Measurements from ENCODE around the gene LRRC8E. TPM values are rescaled to one million over a fixed set of nuclear protein-coding genes. Genes with fewer than 3 reads are reported as not detected.

LRRC8E gene
- total RNA-seq, 1 donor from 2014 or later: not detected

DNA sequence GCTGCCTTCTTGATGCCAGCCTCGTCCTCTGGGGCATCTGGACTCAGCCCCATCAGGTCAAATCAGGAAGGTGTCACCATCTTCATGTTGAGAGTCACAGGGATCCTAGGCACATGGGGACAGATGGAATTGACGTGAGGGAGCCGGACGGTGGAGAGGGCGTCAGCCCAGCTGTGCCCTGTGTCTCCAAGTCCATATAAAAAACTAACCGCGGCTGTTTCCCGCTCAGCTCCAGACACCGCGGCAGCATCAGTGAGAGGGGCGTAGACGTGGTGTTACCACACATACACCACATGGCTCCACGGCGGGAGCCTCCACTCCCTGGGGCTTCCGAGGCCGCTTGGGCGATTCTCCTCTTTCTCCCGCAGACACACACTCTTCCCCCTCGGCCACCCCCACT, 8.5 kb upstream of the LRRC8E start:
- TF ChIP-seq, protein P1, sequence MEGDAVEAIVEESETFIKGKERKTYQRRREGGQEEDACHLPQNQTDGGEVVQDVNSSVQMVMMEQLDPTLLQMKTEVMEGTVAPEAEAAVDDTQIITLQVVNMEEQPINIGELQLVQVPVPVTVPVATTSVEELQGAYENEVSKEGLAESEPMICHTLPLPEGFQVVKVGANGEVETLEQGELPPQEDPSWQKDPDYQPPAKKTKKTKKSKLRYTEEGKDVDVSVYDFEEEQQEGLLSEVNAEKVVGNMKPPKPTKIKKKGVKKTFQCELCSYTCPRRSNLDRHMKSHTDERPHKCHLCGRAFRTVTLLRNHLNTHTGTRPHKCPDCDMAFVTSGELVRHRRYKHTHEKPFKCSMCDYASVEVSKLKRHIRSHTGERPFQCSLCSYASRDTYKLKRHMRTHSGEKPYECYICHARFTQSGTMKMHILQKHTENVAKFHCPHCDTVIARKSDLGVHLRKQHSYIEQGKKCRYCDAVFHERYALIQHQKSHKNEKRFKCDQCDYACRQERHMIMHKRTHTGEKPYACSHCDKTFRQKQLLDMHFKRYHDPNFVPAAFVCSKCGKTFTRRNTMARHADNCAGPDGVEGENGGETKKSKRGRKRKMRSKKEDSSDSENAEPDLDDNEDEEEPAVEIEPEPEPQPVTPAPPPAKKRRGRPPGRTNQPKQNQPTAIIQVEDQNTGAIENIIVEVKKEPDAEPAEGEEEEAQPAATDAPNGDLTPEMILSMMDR (IDR thresholded peaks at IDR 0.05; ENCODE audit: partially characterized antibody, unreplicated experiment): no peak
- no peaks in the 10 kb centered on the region for H3K36me3 Mint-ChIP-seq (ENCODE audit: unreplicated experiment)
- no peak overlapping the region for H3K27ac Mint-ChIP-seq (ENCODE audit: unreplicated experiment)
- H3K27me3 Mint-ChIP-seq (ENCODE audit: unreplicated experiment): peaks cover 5% of the 10 kb centered on the region
- H3K4me3 Mint-ChIP-seq (ENCODE audit: unreplicated experiment): no peak overlapping the region
- peaks cover 4% of the 10 kb centered on the region for H3K9me3 Mint-ChIP-seq (ENCODE audit: unreplicated experiment)
- no peak for DNase-seq
- H3K4me1 Mint-ChIP-seq (ENCODE audit: low read depth, unreplicated experiment): peaks cover 2% of the 10 kb centered on the region

DNA sequence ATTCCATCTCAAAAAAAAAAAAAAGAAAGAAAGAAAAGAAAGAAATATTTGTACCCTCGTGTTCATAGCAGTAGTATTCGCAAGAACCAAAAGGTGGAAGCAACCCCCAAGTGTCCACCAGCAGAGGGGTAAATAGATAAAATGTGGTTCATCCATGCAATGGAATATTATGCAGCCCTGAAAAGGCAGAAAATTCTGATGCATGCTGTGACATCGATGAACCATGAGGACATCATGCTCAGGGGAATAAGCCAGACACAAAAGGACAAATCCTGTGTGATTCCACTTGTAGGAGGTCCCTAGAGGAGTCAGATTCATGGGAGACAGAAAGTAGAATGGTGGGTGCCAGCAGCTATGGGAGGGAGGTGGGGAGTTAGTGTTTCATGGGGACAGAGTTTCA, 6.4 kb upstream of the LRRC8E start:
- Mint-ChIP-seq H3K36me3 (ENCODE audit: unreplicated experiment) (no peaks in the 10 kb centered on the region), H3K27me3 (ENCODE audit: unreplicated experiment) (peaks cover 6% of the 10 kb centered on the region), H3K27ac (ENCODE audit: unreplicated experiment) (no peak overlapping the region), H3K9me3 (ENCODE audit: unreplicated experiment) (peaks cover 7% of the 10 kb centered on the region), H3K4me3 (ENCODE audit: unreplicated experiment) (no peak overlapping the region), H3K4me1 (ENCODE audit: low read depth, unreplicated experiment) (peaks cover 2% of the 10 kb centered on the region)
- no peak for DNase-seq
- TF ChIP-seq, protein P1 (IDR thresholded peaks at IDR 0.05; ENCODE audit: partially characterized antibody, unreplicated experiment): no peak

DNA sequence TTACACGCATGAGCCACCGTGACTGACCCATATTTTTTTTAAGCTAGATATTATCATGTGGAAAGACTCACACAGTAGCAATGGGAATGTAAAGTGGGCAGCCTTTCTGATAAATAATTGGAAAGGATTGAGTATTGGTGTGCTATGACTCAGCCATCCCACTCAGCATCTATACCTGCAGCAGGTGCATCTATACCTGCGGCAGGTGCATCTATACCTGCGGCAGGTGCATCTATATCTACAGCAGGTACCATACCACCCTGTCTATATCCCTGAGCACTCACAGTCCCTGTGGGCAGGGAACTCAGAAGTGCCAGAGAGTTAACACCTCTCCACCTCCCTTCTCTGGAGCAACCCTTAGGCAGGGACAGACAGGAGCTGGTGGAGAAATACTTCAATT, 5.2 kb upstream of the LRRC8E start:
- Mint-ChIP-seq H3K4me3 (ENCODE audit: unreplicated experiment) (no peak overlapping the region), H3K36me3 (ENCODE audit: unreplicated experiment) (no peaks in the 10 kb centered on the region), H3K4me1 (ENCODE audit: low read depth, unreplicated experiment) (peaks cover 2% of the 10 kb centered on the region), H3K27ac (ENCODE audit: unreplicated experiment) (no peak overlapping the region), H3K27me3 (ENCODE audit: unreplicated experiment) (peaks cover 9% of the 10 kb centered on the region), H3K9me3 (ENCODE audit: unreplicated experiment) (peaks cover 5% of the 10 kb centered on the region)
- no peak for DNase-seq
- TF ChIP-seq, protein P1 (IDR thresholded peaks at IDR 0.05; ENCODE audit: partially characterized antibody, unreplicated experiment): no peak

DNA sequence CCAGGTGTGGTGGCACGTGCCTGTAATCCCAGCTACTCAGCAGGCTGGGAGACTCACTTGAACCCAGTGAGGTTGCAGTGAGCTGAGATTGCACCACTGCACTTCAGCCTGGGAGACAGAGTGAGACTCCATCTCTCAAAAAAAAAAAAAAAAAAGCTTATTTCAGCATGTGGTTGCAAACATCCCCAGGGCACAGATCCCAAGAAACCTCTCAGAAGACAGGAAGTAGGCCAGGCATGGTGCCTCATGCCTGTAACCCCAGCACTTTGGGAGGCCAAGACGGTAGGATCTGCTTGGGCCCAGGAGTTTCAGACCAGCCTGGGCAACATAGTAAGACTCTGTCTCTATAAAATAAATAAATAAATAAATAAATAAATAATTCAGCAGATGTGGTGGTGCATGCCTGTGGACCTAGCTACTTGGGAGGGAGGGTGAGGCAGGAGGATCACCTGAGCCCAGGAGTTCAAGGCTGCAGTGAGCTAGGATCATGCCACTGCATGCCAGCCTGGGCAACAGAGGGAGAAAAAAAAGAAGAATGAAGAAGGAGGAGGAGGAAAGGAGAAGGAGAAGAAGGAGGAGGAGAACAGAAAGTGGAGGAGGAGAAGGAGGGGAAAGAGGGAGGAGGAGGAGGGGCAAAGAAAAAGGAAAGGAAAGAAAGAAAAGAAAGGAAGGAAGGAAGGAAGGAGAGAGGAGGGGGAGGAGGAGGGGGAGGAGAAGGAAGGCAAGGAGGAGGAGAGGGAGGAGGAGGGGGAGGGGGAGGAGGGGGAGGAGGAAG, 4.3 kb upstream of the LRRC8E start:
- no peaks in the 10 kb centered on the region for H3K36me3 Mint-ChIP-seq (ENCODE audit: unreplicated experiment)

DNA sequence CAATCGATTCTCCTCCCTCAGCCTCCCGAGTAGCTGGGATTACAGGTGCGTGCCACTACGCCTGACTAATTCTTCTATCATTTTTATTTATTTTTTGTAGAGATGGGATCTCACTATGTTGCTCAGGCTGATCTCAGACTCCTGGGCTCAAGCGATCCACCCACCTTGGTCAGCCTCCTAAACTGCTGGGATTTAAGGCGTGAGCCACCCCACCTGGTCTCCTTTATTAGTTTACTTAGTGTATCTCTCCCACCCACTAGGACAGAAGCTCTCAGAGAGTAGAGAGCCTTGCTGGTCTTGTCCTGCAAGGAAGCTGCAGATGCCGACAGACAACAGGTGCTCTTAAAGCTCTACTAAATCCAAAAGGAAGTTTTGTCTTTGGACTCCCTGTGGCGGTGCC, 2.5 kb upstream of the LRRC8E start:
- Mint-ChIP-seq H3K27me3 (ENCODE audit: unreplicated experiment) (peaks cover 9% of the 10 kb centered on the region), H3K9me3 (ENCODE audit: unreplicated experiment) (peaks cover 3% of the 10 kb centered on the region), H3K4me3 (ENCODE audit: unreplicated experiment) (no peak overlapping the region), H3K27ac (ENCODE audit: unreplicated experiment) (no peak overlapping the region), H3K4me1 (ENCODE audit: low read depth, unreplicated experiment) (no peaks in the 10 kb centered on the region), H3K36me3 (ENCODE audit: unreplicated experiment) (no peaks in the 10 kb centered on the region)
- DNase-seq: no peak
- TF ChIP-seq, protein P1 (IDR thresholded peaks at IDR 0.05; ENCODE audit: partially characterized antibody, unreplicated experiment): no peak

More for the DNA sequence above, 4.3 kb upstream of the LRRC8E start:
- no peak for DNase-seq
- Mint-ChIP-seq H3K4me1 (ENCODE audit: low read depth, unreplicated experiment) (no peaks in the 10 kb centered on the region), H3K4me3 (ENCODE audit: unreplicated experiment) (no peak overlapping the region), H3K9me3 (ENCODE audit: unreplicated experiment) (peaks cover 5% of the 10 kb centered on the region), H3K27me3 (ENCODE audit: unreplicated experiment) (peaks cover 9% of the 10 kb centered on the region), H3K27ac (ENCODE audit: unreplicated experiment) (no peak overlapping the region)
- TF ChIP-seq, protein P1 (IDR thresholded peaks at IDR 0.05; ENCODE audit: partially characterized antibody, unreplicated experiment): no peak
